RWPE2 (cell line): ENCODE data around the gene HDAC9.

Source experiments
- ATAC-seq: fragments of 200-7000 bp; cut with Tn5 transposase; 3 replicates; pipeline ENCODE4 v1.9.1; 2021; ENCODE audit warnings: low read depth
- DNase-seq: peaks from one replicate; pipeline ENCODE4 v3.0.0-alpha.2; 2020; ENCODE audit warnings: low spot score
- H3K27ac ChIP-seq: fragments of 450-650 bp; 2 replicates; pipeline ENCODE4 v1.5.1; 2017; ENCODE audit warnings: mild to moderate bottlenecking; ENCODE audit not compliant: poor library complexity, severe bottlenecking
- H3K27me3 ChIP-seq: fragments of 250-450 bp; sonication (Bioruptor Pico); 2 replicates; pipeline ENCODE4 v1.5.1; 2021; ENCODE audit warnings: mild to moderate bottlenecking, moderate library complexity; ENCODE audit not compliant: insufficient read depth, poor library complexity, severe bottlenecking
- H3K36me3 ChIP-seq: fragments of 250-450 bp; sonication (Bioruptor Pico); 2 replicates; pipeline ENCODE4 v1.5.1; 2020; ENCODE audit warnings: low read depth, mild to moderate bottlenecking, moderate library complexity
- H3K4me1 ChIP-seq: fragments of 250-450 bp; sonication (Bioruptor Pico); 2 replicates; pipeline ENCODE4 v1.5.1; 2021; ENCODE audit warnings: mild to moderate bottlenecking, moderate library complexity; ENCODE audit not compliant: insufficient read depth, poor library complexity, severe bottlenecking
- H3K4me3 ChIP-seq: fragments of 250-450 bp; sonication (Bioruptor Pico); 2 replicates; pipeline ENCODE4 v1.5.1; 2021; ENCODE audit warnings: mild to moderate bottlenecking, moderate library complexity; ENCODE audit not compliant: severe bottlenecking
- H3K9me3 ChIP-seq: fragments of 250-450 bp; sonication (Bioruptor Pico); 2 replicates; pipeline ENCODE4 v1.5.1; 2021; ENCODE audit warnings: mild to moderate bottlenecking, moderate library complexity; ENCODE audit not compliant: severe bottlenecking
- TF ChIP-seq, protein P1 (sequence below): fragments of 450-650 bp; IDR thresholded peaks from one replicate; pipeline ENCODE4 v1.5.1; 2017; ENCODE audit warnings: mild to moderate bottlenecking, moderate library complexity; ENCODE audit not compliant: poor library complexity, severe bottlenecking

The HDAC9 gene

DNA sequence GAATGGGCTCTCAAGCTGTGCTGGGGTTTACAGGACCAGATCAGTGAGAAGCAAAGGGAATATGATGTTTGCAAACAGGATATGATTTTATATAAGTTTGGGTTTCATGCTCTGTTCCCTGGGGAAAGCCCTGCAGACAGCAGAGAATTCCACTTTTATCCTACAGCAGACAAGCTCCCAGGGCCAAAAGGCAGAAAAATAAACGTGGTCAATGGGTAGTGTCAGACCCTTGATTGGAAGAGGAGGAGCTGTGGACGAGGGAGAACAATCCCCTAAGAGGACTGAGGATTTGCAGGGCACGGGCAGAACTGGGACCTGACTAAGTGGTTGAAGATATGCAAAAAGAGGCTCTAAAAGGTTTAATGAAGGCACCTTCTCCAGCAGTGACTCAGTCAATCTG, 275.3 kb downstream of the HDAC9 start:
- peaks cover 7% of the 10 kb centered on the region for H3K4me1 ChIP-seq
- H3K27me3 ChIP-seq: no peaks in the 10 kb centered on the region
- TF ChIP-seq, protein P1, sequence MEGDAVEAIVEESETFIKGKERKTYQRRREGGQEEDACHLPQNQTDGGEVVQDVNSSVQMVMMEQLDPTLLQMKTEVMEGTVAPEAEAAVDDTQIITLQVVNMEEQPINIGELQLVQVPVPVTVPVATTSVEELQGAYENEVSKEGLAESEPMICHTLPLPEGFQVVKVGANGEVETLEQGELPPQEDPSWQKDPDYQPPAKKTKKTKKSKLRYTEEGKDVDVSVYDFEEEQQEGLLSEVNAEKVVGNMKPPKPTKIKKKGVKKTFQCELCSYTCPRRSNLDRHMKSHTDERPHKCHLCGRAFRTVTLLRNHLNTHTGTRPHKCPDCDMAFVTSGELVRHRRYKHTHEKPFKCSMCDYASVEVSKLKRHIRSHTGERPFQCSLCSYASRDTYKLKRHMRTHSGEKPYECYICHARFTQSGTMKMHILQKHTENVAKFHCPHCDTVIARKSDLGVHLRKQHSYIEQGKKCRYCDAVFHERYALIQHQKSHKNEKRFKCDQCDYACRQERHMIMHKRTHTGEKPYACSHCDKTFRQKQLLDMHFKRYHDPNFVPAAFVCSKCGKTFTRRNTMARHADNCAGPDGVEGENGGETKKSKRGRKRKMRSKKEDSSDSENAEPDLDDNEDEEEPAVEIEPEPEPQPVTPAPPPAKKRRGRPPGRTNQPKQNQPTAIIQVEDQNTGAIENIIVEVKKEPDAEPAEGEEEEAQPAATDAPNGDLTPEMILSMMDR: no peak
- peak overlapping the region; percentile 40 for H3K27ac ChIP-seq
- no peaks in the 10 kb centered on the region for H3K9me3 ChIP-seq
- no peaks in the 10 kb centered on the region for H3K36me3 ChIP-seq
- ATAC-seq: no peak
- H3K4me3 ChIP-seq: no peak overlapping the region
- DNase-seq: no peak

DNA sequence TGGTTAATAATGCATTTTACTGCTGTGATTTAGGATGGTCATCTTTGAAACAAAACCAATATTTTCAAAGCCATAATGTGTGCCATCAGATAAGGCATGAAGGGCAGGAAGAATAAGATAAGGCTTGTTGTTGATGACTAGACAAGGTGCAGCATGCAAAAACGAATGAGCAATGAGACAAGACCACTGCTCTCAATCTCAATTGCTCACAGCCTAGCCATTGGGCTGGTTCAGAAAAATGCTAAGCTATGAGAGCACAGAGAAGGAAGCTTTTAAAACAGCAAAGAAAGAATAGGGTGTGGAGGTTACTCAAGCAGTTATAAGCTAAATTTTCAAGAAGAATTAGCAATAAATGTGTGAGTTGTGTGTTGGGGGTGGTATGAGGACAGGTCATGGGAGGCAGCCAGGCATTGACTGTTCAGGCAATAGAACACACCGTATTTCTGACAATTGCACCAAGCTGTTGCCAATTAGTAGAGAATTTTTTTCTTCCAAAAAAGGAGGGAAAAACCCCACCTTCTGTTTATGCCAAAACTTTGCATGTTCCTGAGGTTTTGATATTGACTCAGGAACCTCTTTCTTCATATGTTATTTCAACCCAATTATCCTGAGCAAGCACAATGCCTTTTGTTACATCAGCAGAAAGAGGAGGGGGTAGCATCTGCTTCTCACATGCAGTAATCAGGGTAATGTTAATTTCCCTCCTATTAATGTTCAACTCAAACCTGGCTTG, 276.5 kb downstream of the HDAC9 start:
- ATAC-seq: no peak
- Histone ChIP-seq H3K9me3 (no peaks in the 10 kb centered on the region), H3K4me1 (peaks cover 7% of the 10 kb centered on the region), H3K36me3 (no peaks in the 10 kb centered on the region), H3K27ac (no peak overlapping the region), H3K4me3 (no peak overlapping the region), H3K27me3 (no peaks in the 10 kb centered on the region)
- DNase-seq: no peak
- TF ChIP-seq, protein P1: no peak

DNA sequence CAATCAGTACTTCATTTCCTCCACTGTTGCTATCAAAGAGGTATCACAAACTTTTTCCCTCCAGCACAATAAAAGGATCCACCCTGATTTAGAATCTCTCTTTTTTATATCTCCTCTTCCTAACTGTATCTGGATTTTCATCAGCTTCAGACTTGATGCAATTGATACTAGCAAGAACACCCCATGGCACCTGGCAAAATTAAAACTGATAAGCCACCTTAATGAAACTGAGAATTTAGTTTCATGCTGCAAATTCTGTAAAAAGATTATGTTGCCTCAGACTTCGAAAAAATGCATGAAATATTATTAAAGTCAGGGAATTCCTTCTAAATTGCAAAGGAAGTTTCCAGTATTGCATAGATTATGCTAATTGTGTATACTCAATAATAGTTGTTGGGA, 277.0 kb downstream of the HDAC9 start:
- Histone ChIP-seq H3K27me3 (no peaks in the 10 kb centered on the region), H3K4me3 (no peak overlapping the region), H3K27ac (no peak overlapping the region), H3K4me1 (peaks cover 7% of the 10 kb centered on the region), H3K36me3 (no peaks in the 10 kb centered on the region), H3K9me3 (no peaks in the 10 kb centered on the region)
- TF ChIP-seq, protein P1: no peak
- ATAC-seq (no peak), DNase-seq (no peak)

DNA sequence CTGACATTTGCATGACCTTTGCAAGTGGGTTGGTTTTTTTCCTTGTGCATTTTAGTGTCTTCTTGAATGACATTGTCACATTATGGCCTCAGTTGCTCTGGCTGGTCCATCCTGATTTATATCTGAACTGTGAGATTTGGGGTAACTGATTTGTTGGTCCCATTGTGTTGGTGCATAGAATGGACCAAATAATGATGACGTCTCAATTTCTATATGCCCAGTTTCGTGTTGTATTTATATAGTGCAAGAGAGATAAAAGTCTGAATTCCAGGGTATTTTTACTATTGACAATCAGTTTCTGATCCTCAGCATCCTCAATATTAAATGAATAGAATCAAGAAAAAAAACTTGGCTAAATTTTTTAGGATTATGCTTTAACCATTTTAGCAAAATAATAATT, 281.8 kb downstream of the HDAC9 start:
- Histone ChIP-seq H3K9me3 (no peaks in the 10 kb centered on the region), H3K4me3 (no peak overlapping the region), H3K27ac (no peak overlapping the region), H3K27me3 (no peaks in the 10 kb centered on the region), H3K4me1 (no peaks in the 10 kb centered on the region), H3K36me3 (no peaks in the 10 kb centered on the region)
- ATAC-seq: no peak
- TF ChIP-seq, protein P1: no peak
- DNase-seq: no peak

DNA sequence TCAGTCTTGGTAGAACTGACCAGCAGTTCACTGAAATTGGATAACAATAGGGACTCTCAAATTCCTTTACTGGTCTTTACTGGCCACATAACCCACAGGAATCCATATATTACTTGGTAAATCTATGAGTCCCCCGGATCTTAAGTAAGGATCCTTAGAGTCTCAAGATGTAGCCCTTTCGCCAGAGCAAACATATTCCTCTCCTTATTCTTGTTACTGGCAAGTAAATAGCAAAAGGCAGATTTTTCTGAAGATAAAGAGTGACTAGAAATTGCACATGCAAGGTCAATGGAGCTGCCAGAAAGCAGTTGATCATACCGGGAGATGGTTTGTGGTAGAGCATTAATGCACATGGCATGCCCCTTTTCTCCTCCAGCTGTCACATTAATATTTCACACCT, 283.0 kb downstream of the HDAC9 start:
- TF ChIP-seq, protein P1: no peak
- DNase-seq: no peak

More for the DNA sequence above, 283.0 kb downstream of the HDAC9 start:
- no peak overlapping the region for H3K4me3 ChIP-seq
- H3K36me3 ChIP-seq: no peaks in the 10 kb centered on the region
- H3K27me3 ChIP-seq: no peaks in the 10 kb centered on the region
- no peak for ATAC-seq
- H3K4me1 ChIP-seq: no peaks in the 10 kb centered on the region
- H3K9me3 ChIP-seq: no peaks in the 10 kb centered on the region
- H3K27ac ChIP-seq: no peak overlapping the region
